Thyroid gland (tissue), 4 donors: ENCODE measurements around the gene ELOB. TPM values are rescaled to one million over a fixed set of nuclear protein-coding genes. Genes with fewer than 3 reads are reported as not detected.

Experiments
- small RNA-seq: library from RNA; depleted of rRNA; stranded (forward); fragments of <200 nt; gene quantifications from one replicate; pipeline ENCODE3, GENCODE V24; 2016
- total RNA-seq, 4 donors: library from RNA; depleted of rRNA; stranded (reverse); fragments of >200 nt; gene quantifications; one replicate each; pipeline ENCODE4 v1.2.3, GENCODE V29; 2016

Gene ELOB
- total RNA-seq, 4 donors from 2014 or later: 373 to 786 (median 647) TPM

Small RNA genes lying within 50 kb of the gene (small RNA-seq; reads per million reads assigned to genes)
- gene SNORA3C: not detected

Other genes with a start within 250 kb of the ELOB start
- 1 to 10 TPM; 3.6 to 7.8 (median 3.6) TPM for gene CEMP1, start 245.9 kb downstream of the ELOB start, total RNA-seq
- 10 to 100 TPM; 33.3 to 89.0 (median 39.5) TPM for gene PDPK1, start 239.3 kb downstream of the ELOB start, total RNA-seq
- 10 to 100 TPM in 3 of 4 donors, 1 to 10 TPM in 1; 8.6 to 23.3 (median 15.1) TPM for gene KCTD5, start 94.8 kb downstream of the ELOB start, total RNA-seq
- gene PRSS27, start 57.1 kb downstream of the ELOB start, total RNA-seq: 1 to 10 TPM in 3 of 4 donors, not detected in 1; 1.1 to 1.5 (median 1.1) TPM
- 100 to 1,000 TPM; 262 to 378 (median 312) TPM for gene SRRM2, start 24.6 kb downstream of the ELOB start, total RNA-seq
- gene PRSS33, start 10.3 kb upstream of the ELOB start, total RNA-seq: not detected
- not detected for gene PRSS41, start 21.2 kb upstream of the ELOB start, total RNA-seq
- under 1 TPM in 1 of 4 donors, not detected in 3; 0.56 TPM for gene PRSS21, start 40.0 kb upstream of the ELOB start, total RNA-seq
- gene ZG16B, start 53.0 kb upstream of the ELOB start, total RNA-seq: not detected
- gene PRSS22, start 80.9 kb upstream of the ELOB start, total RNA-seq: 1 to 10 TPM; 1.2 to 7.7 (median 4.6) TPM
- gene FLYWCH2, start 105.9 kb upstream of the ELOB start, total RNA-seq: 10 to 100 TPM; 58.4 to 89.3 (median 73.8) TPM
- gene FLYWCH1, start 134.7 kb upstream of the ELOB start, total RNA-seq: 10 to 100 TPM; 31.3 to 49.8 (median 41.5) TPM
- gene KREMEN2, start 187.0 kb upstream of the ELOB start, total RNA-seq: not detected
- 1 to 10 TPM; 2.8 to 5.6 (median 3.3) TPM for gene PAQR4, start 192.1 kb upstream of the ELOB start, total RNA-seq
- under 1 TPM in 2 of 4 donors, not detected in 2; 0.81 to 0.88 TPM for gene PKMYT1, start 203.2 kb upstream of the ELOB start, total RNA-seq
- under 1 TPM in 1 of 4 donors, not detected in 3; 0.33 TPM for gene CLDN9, start 235.6 kb upstream of the ELOB start, total RNA-seq
- not detected for gene CLDN6, start 240.9 kb upstream of the ELOB start, total RNA-seq
- gene TNFRSF12A, start 243.1 kb upstream of the ELOB start, total RNA-seq: 100 to 1,000 TPM in 1 of 4 donors, 10 to 100 TPM in 3; 47.9 to 110 (median 67.0) TPM
- 10 to 100 TPM; 10.1 to 51.7 (median 29.7) TPM for gene HCFC1R1, start 246.7 kb upstream of the ELOB start, total RNA-seq
- 10 to 100 TPM; 16.5 to 19.1 (median 17.6) TPM for gene THOC6, start 246.8 kb upstream of the ELOB start, total RNA-seq